Measurements from ENCODE around the gene JARID2.

JARID2 gene

DNA sequence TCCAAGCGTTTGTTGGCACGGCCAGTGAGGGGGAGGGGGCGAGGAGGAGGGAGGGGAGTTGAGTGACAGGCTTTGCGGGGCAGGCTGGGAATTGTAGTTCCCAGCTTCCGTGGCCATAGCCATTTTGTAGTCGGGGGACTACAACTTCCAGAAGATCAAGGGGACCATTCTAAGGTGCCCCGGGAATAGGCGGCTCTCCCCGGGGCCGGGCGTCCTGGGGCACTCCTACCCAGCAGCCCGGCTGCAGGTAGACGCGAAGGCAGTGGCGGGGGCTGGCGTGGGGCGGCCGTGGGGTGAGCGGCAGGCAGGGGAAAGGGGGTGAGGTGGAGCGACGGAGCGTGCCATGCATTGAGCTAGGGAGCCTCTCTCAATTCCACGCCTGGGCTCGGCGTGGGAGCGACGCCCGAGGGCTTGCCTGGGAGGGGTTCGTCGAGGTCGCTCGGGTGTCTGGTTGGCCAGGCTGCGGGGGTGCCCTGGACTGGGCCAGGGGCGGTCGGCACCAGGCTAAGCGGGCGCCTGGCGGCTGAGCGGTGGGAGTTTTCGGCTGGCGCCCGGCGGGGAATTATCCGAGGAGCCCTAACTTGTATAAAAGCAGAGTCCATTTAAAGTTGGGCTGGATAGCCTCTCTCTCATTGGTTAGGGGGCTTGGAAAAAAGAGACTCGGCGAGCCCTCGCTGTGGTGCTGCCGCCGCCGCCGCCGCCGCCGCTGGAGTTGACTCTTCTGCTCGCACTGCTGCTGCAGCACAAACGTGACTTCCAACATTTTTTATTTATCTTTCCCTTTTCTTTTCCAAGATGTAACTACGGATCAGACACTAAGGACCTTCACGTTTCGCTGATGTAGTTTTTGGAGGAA lies at the start of gene JARID2:
TSS of gene JARID2 (plus strand) at position 709 of the 856 bp plus-strand sequence. CDS start 471 bp downstream, outside the sequence.
- DNase-seq, result peak; percentile 96

DNA sequence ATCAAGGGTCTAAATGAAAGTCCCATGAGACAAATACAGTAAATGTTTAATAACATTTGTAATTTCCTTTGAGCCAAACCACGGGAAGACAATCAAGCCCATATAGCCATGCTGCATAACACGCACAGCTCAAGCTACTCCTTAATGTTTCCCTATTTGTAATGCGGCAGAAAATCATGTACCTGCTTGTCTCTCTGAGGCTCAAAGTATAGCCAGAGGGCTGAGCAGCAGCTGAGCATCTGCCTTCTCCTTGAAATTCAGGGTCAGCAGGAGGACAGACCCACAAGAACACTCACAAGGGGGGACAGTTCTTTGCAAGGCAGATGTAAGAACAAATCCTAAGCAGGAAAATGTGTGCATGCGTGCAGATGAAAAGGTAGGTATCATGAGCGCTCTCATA lies 45.8 kb upstream of the JARID2 start:
- no peak for DNase-seq

DNA sequence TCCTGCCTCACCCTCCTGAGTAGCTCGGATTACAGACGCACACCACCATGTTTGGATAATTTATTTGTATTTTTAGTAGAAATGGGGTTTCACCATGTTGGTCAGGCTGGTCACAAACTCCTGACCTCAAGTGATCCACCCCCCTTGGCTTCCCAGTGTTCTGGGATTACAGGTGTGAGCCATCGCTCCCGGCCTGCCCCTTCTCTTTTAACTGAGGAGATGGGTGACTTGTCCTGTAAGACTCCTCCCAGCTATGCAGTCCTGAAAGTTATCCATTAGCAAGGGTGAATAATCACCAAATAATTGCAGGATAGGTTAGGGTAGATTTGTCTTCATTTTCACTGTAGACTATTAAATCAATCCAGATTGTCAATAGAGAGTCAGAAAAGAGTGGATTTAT lies 40.5 kb upstream of the JARID2 start:
- no peak for DNase-seq

DNA sequence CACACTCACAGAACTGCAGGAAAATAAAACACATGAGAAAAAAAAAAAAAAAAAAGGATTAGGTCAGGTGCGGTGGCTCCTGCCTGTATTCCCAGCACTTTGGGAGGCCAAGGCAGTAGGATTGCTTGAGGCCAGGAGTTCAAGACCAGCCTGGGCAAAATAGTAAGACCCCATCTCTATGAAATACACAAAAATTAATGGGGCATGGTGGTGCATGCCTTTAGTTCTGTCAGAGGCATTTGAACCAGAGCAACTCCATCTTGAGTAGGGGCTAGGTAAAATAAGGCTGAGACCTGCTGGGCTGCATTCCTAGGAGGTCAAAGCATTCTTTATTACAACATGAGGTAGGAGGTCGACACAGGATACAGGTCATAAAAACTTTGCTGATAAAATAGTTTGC lies 39.0 kb upstream of the JARID2 start:
- DNase-seq, result no peak

DNA sequence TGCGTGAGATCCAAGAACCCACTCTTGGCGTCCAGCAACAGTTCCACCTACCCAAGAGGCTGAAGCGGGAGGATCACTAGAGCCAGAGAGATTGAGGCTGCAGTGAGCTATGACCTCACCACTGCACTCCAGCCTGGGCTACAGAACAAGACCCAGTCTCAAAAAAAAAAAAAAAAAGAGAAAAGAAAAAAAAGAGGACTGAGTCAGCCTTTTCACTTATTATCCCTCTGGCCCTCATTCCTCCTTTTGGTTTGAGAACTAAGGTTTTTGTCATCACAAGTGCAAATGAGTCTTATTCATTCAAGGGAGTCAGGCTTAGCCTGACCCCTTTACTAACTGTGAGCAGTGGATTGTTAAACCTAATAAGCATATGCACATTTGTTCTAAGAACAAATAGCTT lies 37.9 kb upstream of the JARID2 start:
- no peak for DNase-seq

DNA sequence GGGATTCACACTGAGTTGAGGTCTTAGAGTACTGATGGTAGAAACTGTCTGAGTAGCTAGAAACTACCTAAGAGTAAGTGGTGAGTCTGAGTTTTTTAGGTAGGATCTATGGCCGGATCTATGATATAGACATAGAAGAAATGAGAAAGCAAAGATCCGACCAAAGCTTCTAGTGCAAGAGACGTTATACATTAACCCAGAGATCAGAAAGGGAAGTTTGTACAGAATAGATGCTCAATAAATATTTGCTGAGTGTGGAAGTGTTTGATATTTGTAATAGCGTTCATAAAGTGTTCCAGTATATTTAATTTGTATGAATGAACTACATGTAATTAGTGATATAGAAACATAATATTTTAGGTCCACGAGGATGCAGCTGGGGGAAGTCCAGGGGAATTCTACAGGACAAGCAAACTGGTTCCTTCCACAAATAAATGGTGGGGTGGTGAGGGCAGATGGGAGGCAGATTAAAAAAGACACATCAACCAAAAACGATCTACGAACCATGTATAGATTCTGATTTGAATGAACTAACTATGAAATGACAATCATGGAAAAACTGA lies 31.9 kb upstream of the JARID2 start:
- DNase-seq, result no peak

DNA sequence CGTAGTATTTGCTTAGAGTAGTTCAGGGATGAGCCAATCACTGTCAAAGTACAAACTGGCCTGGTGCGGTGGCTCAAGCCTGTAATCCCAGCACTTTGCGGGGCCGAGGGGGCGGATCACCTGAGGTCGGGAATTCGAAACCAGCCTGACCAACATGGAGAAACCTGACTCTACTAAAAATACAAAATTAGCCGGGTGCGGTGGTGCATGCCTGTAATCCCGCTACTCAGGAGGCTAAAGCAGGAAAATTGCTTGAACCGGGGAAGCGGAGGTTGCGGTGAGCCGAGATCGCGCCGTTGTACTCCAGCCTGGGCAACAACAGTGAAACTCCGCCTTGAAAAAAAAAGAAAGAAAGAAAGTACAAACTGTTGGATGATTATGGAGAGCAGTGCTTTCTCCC lies 27.5 kb upstream of the JARID2 start:
- no peak for DNase-seq

DNA sequence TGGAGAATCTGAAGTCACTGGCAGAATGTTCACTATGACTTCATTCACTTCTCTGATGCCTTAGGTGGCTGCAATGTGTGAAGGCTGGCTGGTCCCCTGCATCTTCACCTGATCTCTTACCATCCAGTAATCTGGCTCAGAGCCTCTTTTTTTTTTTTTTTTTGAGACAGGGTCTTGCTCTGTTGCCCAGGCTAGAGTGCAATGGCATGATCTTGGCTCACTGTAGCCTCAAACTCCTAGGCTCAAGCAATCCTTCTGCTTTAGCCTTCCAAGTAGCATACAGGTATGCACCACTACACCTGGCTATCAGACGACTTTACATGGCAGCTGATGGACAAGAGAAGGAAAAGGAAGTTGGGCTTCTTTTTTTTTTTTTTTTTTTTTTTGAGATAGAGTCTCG lies 25.8 kb upstream of the JARID2 start:
- no peak for DNase-seq

DNA sequence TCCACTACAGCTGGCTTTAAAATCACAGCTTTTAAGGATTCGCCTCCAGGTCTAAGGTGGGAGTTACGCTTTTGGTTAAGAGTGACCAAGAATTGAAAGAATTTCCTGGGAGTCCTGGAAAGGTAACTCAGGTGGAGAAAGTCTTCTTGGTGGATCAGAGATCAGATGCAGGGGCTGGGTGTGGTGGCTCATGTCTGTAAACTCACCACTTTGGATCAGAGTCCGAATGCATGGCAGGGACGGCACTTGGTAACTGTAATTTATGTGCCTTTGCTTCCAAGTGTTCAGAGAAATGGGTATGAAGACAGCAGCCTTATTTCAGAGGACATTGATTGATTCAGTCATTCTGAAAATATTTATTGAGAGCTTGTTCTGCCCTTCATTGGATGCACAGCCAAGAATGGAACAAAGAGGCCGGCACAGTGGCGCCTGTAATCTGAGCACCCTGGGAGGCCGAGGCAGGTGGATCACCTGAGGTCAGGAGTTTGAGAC lies 18.0 kb upstream of the JARID2 start:
- no peak for DNase-seq

DNA sequence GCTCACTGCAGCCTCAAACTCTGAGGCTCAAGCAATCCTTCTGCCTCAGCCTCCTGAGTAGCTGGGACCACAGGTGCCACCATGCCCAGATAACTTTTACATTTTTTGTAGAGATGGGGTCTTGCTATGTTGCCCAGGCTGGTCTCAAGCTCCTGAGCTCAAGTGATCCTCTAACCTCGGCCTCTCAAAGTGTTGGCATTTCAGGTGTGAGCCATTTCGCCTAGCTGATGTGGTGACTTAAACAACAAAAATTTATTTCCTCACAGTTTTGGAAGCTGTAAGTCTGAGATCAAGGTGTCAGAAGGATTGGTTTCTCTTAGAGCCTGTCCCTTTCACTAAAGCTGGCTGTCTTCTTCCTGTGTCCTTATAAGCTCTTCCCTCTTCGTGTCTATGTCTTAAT lies 15.0 kb upstream of the JARID2 start:
- DNase-seq, result no peak

DNA sequence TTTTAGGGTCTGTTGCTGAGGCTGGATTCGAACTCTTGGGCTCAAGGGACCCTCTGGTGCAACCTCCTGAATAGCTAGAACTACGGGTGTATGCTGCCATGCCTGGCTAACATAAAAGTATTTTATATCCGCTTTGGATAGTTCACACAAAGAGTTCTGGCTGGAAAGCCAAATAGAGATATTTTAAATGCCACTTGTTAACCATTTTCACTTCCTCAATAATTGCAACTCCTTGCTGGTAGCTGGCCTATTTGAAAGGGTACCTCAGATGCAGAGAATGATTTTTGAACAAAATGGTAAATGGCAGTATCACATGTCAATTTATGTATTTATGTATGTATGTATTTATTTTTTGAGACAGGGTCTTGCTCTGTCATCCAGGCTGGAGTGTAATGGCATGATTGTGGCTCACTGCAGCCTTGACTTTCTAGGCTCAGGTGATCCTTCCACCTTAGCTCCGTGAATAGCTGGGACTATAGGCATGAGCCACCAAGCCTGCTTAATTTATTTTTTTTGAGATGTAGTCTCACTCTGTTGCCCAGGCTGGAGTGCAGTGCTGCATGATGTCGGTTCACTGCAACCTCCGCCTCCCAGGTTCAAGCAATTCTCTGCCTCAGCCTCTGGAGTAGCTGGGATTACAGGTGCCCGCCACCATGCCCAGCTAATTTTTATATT lies 12.9 kb upstream of the JARID2 start:
- DNase-seq, result no peak

DNA sequence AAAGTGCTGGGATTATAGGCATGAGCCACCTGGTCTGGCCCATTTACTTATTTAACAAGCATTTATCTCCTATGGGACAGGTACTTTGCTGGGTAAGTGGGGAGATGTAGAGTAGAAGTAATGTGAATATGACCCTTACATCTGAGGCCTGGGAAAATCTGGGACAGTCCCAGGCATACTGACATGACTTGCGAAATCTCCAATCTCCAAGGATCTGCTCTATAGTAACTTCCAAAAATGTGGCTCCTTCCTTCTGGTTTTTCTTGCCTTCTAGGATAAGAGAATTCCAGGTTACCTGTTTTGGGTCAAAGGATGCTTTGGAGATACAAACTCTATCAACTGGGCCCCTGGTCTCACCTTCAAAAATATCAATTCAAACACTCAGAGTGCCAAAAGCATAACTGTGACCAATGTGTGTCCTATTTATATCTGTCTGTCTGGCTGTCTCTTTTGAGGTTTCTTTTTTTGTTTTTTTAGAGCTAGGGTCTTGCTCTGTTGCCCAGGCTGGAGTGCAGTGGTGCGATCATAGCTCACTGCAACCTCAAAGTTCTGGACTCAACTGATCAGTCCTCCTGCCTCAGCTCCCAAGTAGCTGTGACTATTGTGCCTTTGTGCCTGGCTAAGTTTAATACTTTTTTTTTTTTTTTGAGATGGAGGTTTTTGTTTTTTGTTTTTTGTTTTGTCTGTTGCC lies 11.7 kb upstream of the JARID2 start:
- DNase-seq, result no peak

DNA sequence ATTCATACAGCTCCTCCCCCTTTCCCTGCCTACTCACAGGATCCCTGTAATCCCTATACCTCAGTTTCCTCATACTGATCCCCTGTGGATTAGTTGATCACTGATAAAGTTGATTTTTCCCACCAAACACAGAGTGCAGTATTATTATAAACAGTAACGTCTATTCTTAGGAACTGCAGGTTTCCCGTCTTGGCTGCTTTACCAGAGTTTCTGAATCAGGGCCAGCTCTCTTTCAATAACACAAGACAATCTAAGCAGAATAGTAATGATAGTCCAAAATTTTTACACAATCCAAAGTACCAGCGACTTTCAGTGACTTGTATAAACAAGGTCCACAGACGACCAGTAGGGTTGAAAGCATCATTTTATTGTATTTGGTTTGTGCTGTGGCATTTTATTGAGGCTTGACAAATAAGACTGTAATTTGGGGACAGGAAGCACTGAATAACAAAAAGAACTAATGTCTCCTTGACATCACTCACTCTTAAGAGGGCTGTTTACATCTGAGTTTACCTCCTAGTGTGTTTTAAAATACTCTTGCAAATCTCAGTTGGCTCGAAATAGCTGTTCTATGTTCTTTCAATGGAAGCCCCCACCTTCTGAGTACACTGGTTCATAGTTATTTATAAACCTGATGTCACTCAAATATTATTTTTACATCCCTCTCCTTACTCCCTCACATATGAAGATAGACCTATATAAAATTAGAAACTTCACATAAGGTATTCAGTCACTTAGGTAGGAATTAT lies 6.1 kb upstream of the JARID2 start:
- peak; percentile 29 for DNase-seq

DNA sequence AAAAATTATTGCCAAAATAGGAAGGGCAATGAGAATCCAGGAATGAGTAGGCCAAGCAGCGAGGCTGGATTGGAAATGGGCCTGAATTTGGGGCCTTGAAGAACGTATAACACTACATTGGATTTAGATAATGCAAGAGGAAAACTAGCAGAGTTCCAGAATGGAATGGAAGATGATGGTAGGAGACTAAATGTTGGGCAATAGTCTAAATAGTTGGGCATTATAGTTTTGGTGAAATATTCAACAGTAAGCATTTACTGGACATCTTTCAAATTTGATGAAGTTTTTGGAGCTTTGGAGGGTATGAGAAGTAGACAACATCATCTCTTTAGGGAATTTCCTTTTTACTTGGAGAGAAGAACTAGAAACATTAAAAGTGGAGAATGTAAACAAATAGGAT lies 3.4 kb upstream of the JARID2 start:
- DNase-seq, result no peak

DNA sequence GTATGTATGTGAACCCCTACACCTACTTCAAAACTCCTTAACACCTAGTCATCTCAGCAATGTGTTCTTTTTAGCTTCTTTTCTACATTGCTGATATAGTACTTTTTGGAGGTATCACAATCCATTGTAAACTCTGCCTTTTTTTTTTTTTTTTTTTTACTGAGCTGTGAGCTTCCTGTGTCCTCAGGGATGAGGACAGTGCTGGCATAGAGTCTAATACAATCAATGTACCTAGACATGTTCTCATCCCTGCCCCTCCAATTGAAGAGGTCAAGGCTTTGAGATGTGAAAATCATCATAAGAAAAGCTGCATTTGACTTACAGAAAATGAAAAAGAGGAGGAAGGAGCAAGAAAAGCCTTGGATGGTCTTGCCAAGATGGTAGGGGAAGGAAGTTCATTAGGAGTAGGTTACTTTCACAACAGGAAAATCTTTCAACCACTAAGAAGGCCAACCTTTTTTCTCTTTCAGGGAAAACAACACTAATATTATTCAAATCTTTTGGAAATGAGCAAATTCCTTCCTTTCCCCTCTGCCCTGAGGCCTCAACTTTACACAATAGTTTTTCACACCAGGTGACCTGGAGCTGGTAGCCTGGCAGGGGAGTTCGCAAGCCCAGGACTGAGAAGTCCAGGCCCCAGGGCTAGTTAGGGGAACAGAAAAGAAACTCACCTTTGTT lies 2.8 kb upstream of the JARID2 start:
- DNase-seq, result no peak

DNA sequence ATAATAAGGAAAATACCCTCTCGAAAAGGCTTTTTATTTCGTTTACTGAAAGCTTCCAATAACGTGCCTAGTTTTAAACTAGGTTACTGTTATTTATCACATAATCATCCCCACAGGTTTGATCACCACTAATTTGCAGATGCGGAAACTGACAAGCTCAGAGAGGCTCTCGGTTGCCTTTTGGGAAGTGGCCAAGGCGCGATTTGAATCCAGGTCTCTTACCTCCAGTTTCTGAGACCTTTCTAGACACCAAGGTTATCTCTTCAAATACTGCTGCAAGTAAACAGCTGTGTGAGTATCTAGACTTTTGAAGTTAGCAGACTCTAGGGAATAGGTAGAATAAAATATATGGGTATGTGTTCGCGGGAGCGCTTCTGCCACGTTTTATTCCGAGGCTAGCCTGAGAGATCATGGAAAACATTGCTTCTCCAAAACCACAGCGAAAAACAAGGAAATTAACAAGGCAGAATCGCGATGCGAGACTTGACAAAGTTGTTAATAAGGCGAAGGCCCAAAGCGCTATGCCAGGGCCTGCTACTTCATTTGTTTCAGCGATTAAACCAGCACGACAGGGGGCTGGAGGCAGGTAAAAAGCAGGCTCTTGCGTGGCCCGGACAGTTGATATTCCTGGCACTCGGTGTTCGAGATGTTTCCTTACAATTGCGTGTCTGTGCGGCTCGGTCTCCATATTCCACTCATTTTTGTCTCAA lies 1.8 kb upstream of the JARID2 start:
- DNase-seq, result no peak

DNA sequence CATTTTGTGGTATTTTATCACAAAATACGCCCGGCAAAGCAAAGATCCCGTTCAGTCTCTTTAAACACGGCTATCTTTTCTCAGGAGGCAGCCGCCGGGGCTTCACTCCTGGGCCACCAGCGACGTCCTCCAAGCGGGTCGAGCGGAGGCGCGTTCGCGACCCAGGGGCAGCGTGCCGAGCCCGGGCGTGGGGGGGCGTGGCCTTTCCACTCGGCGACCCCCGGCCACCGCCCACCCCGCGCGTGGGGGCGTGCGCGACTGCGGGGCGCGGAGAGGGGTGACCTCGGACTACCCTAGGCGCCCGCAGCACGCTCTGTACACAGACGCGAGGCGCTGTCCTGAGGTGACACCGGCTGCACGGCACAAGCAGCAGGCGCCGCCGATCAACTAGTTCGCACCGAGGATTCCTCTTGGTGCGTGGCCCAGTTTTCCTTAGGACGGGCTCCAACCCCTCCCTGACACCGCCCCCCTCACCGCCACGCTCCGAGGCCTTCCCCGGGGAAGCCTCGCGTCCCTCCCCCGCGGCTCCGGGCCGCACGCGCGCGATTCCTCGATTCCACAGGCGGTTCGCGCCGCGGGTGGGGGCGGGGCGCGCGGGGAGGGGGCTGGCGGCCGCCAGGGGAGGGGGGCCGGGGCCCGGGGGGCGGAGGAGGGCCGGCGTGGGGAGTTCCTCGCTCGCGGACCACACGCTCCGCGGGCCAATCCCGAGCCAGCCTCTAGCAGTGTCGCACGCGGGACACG lies 1.1 kb upstream of the JARID2 start:
- DNase-seq, result peak; percentile 52

DNA sequence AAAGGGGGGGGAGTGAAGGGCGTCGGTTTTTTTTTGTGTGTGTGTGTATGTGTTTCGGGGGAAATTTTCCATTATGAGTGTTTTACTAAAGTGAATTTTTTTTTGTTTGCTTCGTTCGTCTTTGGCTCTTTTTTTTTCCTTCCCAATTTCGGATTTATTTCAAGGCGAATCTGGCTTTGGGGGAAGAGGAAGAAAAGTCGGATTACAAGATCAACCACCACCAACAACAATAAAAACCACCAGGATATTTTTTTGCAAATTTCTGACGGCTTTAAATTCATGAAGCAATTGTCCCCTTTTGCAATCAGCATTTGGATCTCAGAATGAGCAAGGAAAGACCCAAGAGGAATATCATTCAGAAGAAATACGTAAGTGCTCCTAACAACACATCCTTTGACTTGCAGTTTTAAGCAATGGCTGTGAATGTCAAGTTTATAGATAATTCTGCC lies 372 bp downstream of the JARID2 start:
- DNase-seq, result no peak

DNA sequence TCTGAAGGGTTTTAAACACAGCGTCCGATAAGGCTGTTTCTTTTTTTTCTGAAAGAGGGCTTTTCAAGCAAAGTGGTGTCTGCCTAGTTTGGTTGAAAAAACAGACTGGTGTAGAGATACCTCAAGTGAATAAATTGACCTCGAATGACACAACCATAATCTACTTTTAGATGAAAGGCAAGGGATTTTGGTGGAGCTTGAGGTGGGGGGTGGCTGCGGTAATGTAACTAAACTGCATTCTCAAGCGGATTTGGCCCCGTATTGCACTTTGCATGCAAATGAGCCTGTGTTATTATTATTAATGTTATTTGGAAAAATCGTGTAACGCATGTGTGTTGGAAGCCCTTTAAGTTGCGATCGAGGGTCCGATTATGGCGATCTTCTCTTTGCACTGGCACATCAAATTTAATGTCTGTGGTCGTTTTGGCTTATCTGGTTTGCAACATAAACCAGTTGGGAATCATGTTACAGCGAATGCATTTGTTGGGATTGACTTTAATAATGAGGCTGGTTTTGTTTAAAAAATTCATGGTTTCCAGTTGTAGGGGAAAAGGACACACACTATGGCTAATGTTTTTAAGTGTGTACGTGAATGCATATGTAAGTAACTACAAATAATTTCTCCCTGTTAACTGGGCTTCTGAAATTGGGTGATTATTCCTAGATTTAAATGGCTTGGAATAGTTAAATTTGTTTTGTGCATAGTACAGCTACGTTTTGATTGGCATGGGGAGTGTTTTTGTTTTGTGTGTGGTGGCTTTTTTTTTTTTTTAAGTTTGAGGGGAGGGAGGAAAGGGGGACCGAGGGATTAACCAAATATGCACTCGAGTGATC lies 1.0 kb downstream of the JARID2 start:
- peak; percentile 60 for DNase-seq

Measured in NCI-H748 treated with DMSO at 0.1 percent for 48 hours (cell line).